GM12878 (cell line): ENCODE results near the gene DMRT1. TPM values are rescaled to one million over a fixed set of nuclear protein-coding genes. Genes with fewer than 3 reads are reported as not detected.

Source experiments
- ATAC-seq: fragments of 200-7000 bp; cut with Tn5 transposase; 3 replicates; pipeline ENCODE4 v1.9.1; 2020; ENCODE audit warnings: mild to moderate bottlenecking, moderate library complexity
- BruUV-seq: library from RNA; stranded (reverse); fragments of 400-500 nt; replicated peaks from 2 replicates; lab custom pipeline; 2021; lab: Mats Ljungman, UMichigan
- CTCF ChIA-PET: fragments of 300-600 bp; sonication (Branson Sonifier 250); formaldehyde crosslinking; extraction: SDS; loops from one replicate; lab custom pipeline; 2021; ENCODE audit warnings: inconsistent platforms; lab: Yijun Ruan, JAX
- POLR2A ChIA-PET: fragments of 350-600 bp; formaldehyde crosslinking; extraction: SDS; loops from one replicate; lab custom pipeline; 2021; ENCODE audit warnings: inconsistent platforms; lab: Charles Lee
- RAD21 ChIA-PET: fragments of 300-600 bp; sonication (Branson Sonifier 250); formaldehyde crosslinking; loops from one replicate; lab custom pipeline; 2023; ENCODE audit warnings: antibody characterized with exemption; ENCODE audit not compliant: unreplicated experiment; lab: Charles Lee
- SMC1A ChIA-PET: fragments of 300-600 bp; sonication (Branson Sonifier 250); formaldehyde crosslinking; loops from one replicate; lab custom pipeline; 2023; ENCODE audit not compliant: unreplicated experiment, uncharacterized antibody; lab: Charles Lee
- DNase-seq: peaks from one replicate; pipeline ENCODE4 v3.0.0-alpha.2; 2011; ENCODE audit warnings: low read depth, low spot score
- FAIRE-seq: peaks from 3 replicates; lab custom pipeline; 2011; peaks lifted over from hg19 to GRCh38; lab: Jason Lieb, UNC
- H2AFZ ChIP-seq: 2 replicates; pipeline ENCODE4 v1.6.0; 2011; ENCODE audit warnings: low read depth, low read length, control low read depth; ENCODE audit not compliant: control insufficient read depth
- H3K27ac ChIP-seq: 2 replicates; pipeline ENCODE4 v1.5.1; 2011; ENCODE audit warnings: control low read depth; ENCODE audit not compliant: control insufficient read depth, insufficient read depth
- H3K27me3 ChIP-seq, 2 experiments: replicated peaks in 1 of 2; 2 replicates each; pipeline versions ENCODE4 v1.6.0 to v1.6.1; 2011; ENCODE audit warnings: low read length in 1 of 2; ENCODE audit not compliant: control insufficient read depth in 2 of 2, insufficient read depth in 2 of 2
- H3K36me3 ChIP-seq, 2 experiments: 2 replicates each; pipeline ENCODE4 v1.5.1; 2011; ENCODE audit warnings: low read length in 1 of 2; ENCODE audit not compliant: control insufficient read depth in 2 of 2, insufficient read depth in 2 of 2
- H3K4me1 ChIP-seq: 2 replicates; pipeline ENCODE4 v1.6.1; 2011; ENCODE audit warnings: mild to moderate bottlenecking, low read length, moderate library complexity, mixed read lengths; ENCODE audit not compliant: control insufficient read depth, insufficient read depth
- H3K4me2 ChIP-seq: 2 replicates; pipeline ENCODE4 v1.6.0; 2011; ENCODE audit warnings: control low read depth; ENCODE audit not compliant: control insufficient read depth, insufficient read depth
- H3K4me3 ChIP-seq: fragments of 200-600 bp; sonication (generic); 2 replicates; pipeline ENCODE4 v1.5.1; 2016
- H3K79me2 ChIP-seq: 2 replicates; pipeline ENCODE4 v1.6.0; 2011; ENCODE audit warnings: low read length; ENCODE audit not compliant: control insufficient read depth, insufficient read depth
- H3K9ac ChIP-seq: 2 replicates; pipeline ENCODE4 v1.8.0; 2011; ENCODE audit warnings: low read length, control low read depth, mixed read lengths; ENCODE audit not compliant: control insufficient read depth, insufficient read depth
- H3K9me3 ChIP-seq: replicated peaks from 3 replicates; pipeline ENCODE4 v1.5.1; 2011; ENCODE audit warnings: mild to moderate bottlenecking, low read length; ENCODE audit not compliant: control insufficient read depth, insufficient read depth
- H4K20me1 ChIP-seq: 2 replicates; pipeline ENCODE4 v1.6.0; 2011; ENCODE audit not compliant: control insufficient read depth, insufficient read depth
- DPF2 ChIP-seq: fragments of 450-650 bp; IDR thresholded peaks from 2 replicates; pipeline ENCODE4 v1.6.1; 2017; ENCODE audit warnings: mild to moderate bottlenecking
- GABPA ChIP-seq: IDR thresholded peaks from 2 replicates; pipeline ENCODE4 v1.6.1; 2014; ENCODE audit warnings: antibody characterized with exemption, low read depth, mild to moderate bottlenecking, inconsistent platforms
- HSF1 ChIP-seq: fragments of 150-350 bp; IDR thresholded peaks from 2 replicates; pipeline ENCODE4 v1.6.1; 2014; ENCODE audit warnings: mild to moderate bottlenecking, low read depth, low read length
- MEF2B ChIP-seq: fragments of 450-650 bp; IDR thresholded peaks from 2 replicates; pipeline ENCODE4 v1.6.1; 2018; ENCODE audit warnings: mild to moderate bottlenecking, moderate library complexity; ENCODE audit not compliant: partially characterized antibody, poor library complexity, severe bottlenecking
- NBN ChIP-seq: fragments of 450-650 bp; IDR thresholded peaks from 2 replicates; pipeline ENCODE4 v1.6.1; 2016
- NFYB ChIP-seq: IDR thresholded peaks from 2 replicates; pipeline ENCODE4 v1.6.1; 2011; ENCODE audit warnings: low read depth, mild to moderate bottlenecking, low read length, improper control_type of control experiment, moderate library complexity; ENCODE audit not compliant: insufficient read depth
- NR2F1 ChIP-seq: fragments of 450-650 bp; conservative IDR thresholded peaks from 2 replicates; pipeline ENCODE4 v1.6.1; 2017; ENCODE audit warnings: mild to moderate bottlenecking
- PBX3 ChIP-seq: IDR thresholded peaks from 2 replicates; pipeline ENCODE4 v1.6.1; 2011; ENCODE audit warnings: mild to moderate bottlenecking, low read depth, low read length, moderate library complexity; ENCODE audit not compliant: insufficient replicate concordance
- RAD21 ChIP-seq: IDR thresholded peaks from 2 replicates; pipeline ENCODE4 v1.6.1; 2011; ENCODE audit warnings: mild to moderate bottlenecking, low read depth, low read length, moderate library complexity; ENCODE audit not compliant: insufficient read depth
- RELA ChIP-seq: fragments of 450-650 bp; IDR thresholded peaks from 2 replicates; pipeline ENCODE4 v1.8.0; 2014; ENCODE audit warnings: borderline replicate concordance; ENCODE audit not compliant: partially characterized antibody
- SMARCA5 ChIP-seq: fragments of 450-650 bp; IDR thresholded peaks from 2 replicates; pipeline ENCODE4 v1.6.1; 2017; ENCODE audit warnings: mild to moderate bottlenecking
- SP1 ChIP-seq: IDR thresholded peaks from one replicate; pipeline ENCODE4 v1.6.1; 2011; ENCODE audit warnings: low read depth, low read length
- STAT3 ChIP-seq: IDR thresholded peaks from 2 replicates; pipeline ENCODE4 v1.6.1; 2011; ENCODE audit warnings: low read depth, low read length, improper control_type of control experiment
- SUZ12 ChIP-seq: fragments of 200-600 bp; sonication (generic); IDR thresholded peaks from one replicate; pipeline ENCODE4 v1.6.1; 2018; ENCODE audit warnings: antibody characterized with exemption, mild to moderate bottlenecking; ENCODE audit not compliant: unreplicated experiment
- TAF1 ChIP-seq: IDR thresholded peaks from 2 replicates; pipeline ENCODE4 v1.6.1; 2011; ENCODE audit warnings: mild to moderate bottlenecking, low read depth, low read length, borderline replicate concordance
- TBL1XR1 ChIP-seq: IDR thresholded peaks from 2 replicates; pipeline ENCODE4 v1.6.1; 2012; ENCODE audit warnings: low read depth, low read length, improper control_type of control experiment
- ZNF207 ChIP-seq: fragments of 450-650 bp; IDR thresholded peaks from 2 replicates; pipeline ENCODE4 v1.6.1; 2014; ENCODE audit warnings: antibody characterized with exemption, mild to moderate bottlenecking, borderline replicate concordance
- ZZZ3 ChIP-seq: IDR thresholded peaks from 2 replicates; pipeline ENCODE4 v1.6.1; 2011; ENCODE audit warnings: low read depth; ENCODE audit not compliant: control insufficient read depth, insufficient read length
- WGBS: methylation state at CpG from one replicate; pipeline ENCODE4 v1.1.6; 2016; ENCODE audit warnings: low lambda C conversion rate; ENCODE audit not compliant: insufficient replicate concordance, insufficient coverage; ENCODE audit errors: missing lambda C conversion rate; 5-methylcytosine and 5-hydroxymethylcytosine counted together
- in situ Hi-C: fragments of 300-500 bp; cut with MboI; formaldehyde crosslinking; loops from 9 replicates; pipeline ENCODE4 v1.14.3; 2018; ENCODE audit warnings: mixed read lengths
- intact Hi-C: fragments of 100-400 bp; cut with micrococcal nuclease; formaldehyde crosslinking; loops from one replicate; pipeline ENCODE4 v1.14.2; 2022; ENCODE audit not compliant: unreplicated experiment
- polyA plus RNA-seq, 11 experiments: library from polyadenylated mRNA; depleted of rRNA in 4 of 11; unstranded in 6 of 11; stranded (reverse) in 5 of 11; fragments of >200 nt; fragmentation: Nextera tagmentation in 4 of 11; fragmentation: Illumina TruSeq in 1 of 11; extraction: Ambion mirVana in 4 of 11; extraction: Trizol in 1 of 11; gene quantifications; 1 replicate in 1 of 11; 2 replicates in 10 of 11; pipeline versions ENCODE4 v1.2.1 to v1.2.3, GENCODE V29; 2011 to 2016; ENCODE audit warnings: inconsistent platforms in 2 of 11, missing spikeins in 2 of 11, low read depth in 1 of 11
- total RNA-seq, 4 experiments: library from RNA; depleted of rRNA in 3 of 4; stranded (reverse); fragments of >200 nt in 3 of 4; fragmentation: Illumina TruSeq in 1 of 4; extraction: Trizol in 1 of 4; gene quantifications; 2 replicates each; pipeline versions ENCODE4 v1.2.1 to v1.2.3, GENCODE V29; 2013 to 2021

Gene DMRT1
- total and polyA plus RNA-seq, 10 of the 15 experiments (the other 5 are each of a cell fraction or from before 2014, with no cell fraction given), result 0.06 to 1.9 (median 0.24) TPM

GRCh38 chr9:948497-948896 is 107.0 kb downstream of the DMRT1 start:
- FAIRE-seq (no peak), DNase-seq (no peak)
- POLR2A ChIA-PET, result no interaction called here
- Histone ChIP-seq H4K20me1 (no peaks in the 10 kb centered on the region), H3K4me3 (no peak overlapping the region), H3K79me2 (no peaks in the 10 kb centered on the region), H3K9ac (no peak overlapping the region), H3K4me2 (no peak overlapping the region), H3K9me3 (no peaks in the 10 kb centered on the region), H3K27ac (no peak overlapping the region)
- CTCF ChIA-PET, result interaction anchor here (1.6 kb wide), 1 partner anchor 61 kb away, joined by 7 read pairs; no protein-coding TSS in a partner anchor
- intact Hi-C loops, result no loop called here
- TF ChIP-seq RAD21 (no peak), ZNF207 (no peak), RELA (no peak), DPF2 (no peak), NFYB (no peak), GABPA (no peak), NBN (no peak), SUZ12 (no peak), MEF2B (no peak), HSF1 (no peak), STAT3 (no peak), SMARCA5 (no peak), TAF1 (no peak), ZZZ3 (no peak), TBL1XR1 (no peak), SP1 (no peak), PBX3 (no peak), NR2F1 (no peak)
- TF ChIP-seq, all 136 proteins: peak for 0
- in situ Hi-C loops, result no loop called here
- BruUV-seq, result no TSS peak
- H3K4me1 ChIP-seq, result no peaks in the 10 kb centered on the region
- no peak for ATAC-seq
- H2AFZ ChIP-seq, result no peak overlapping the region
- ChIA-PET SMC1A (no interaction called here), RAD21 (no interaction called here)
- H3K36me3 ChIP-seq, result no peaks in the 10 kb centered on the region
- 71% methylated on average over 7 of the region's 7 CpGs for WGBS
- H3K27me3 ChIP-seq, result peaks cover 0 to 2% of the 10 kb centered on the region in 2 experiments; a peak in 1 of 4 replicates
